ENCODE measurements around the gene MOB3B.

The MOB3B gene

DNA sequence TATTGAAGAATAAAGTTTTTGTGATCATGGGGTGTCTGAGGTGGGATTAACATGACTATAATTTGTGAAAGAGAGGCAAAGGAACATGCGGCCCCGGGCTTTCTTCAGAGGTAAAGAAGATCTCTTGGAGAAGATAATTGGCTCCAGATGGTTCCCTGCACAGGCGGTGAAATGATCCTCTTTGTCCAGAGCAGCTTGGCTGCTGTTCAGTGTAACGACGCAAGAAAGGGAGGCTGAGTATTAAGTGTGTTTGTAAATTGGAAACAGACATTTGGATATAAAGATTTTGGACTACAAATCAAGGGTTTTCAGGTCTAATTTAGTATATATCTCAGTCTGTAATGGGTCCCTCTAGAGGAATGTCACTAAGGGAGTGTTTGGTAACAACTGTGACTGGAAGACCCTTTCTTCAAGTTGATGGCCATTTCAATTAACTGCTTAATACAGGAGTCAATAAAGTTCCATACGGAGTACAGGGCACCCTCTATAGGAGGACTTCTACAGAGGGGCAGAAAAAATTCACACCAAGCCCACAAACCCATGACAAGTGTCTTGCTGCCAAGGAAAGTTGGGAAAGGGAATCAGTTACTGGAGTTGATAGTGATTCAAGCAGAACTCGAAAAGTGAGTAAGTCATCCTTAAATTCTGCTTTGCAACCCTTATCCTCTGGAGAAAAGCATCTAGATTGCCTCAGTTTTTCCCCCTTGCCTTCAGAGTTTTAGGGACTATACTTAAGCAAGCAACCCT is 236.8 kb downstream of the MOB3B start:
- no peak for DNase-seq (ENCODE audit: low read depth)
- H3K4me3 ChIP-seq (ENCODE audit: low read depth, low read length) = no peak overlapping the region
- TF ChIP-seq, protein P1, sequence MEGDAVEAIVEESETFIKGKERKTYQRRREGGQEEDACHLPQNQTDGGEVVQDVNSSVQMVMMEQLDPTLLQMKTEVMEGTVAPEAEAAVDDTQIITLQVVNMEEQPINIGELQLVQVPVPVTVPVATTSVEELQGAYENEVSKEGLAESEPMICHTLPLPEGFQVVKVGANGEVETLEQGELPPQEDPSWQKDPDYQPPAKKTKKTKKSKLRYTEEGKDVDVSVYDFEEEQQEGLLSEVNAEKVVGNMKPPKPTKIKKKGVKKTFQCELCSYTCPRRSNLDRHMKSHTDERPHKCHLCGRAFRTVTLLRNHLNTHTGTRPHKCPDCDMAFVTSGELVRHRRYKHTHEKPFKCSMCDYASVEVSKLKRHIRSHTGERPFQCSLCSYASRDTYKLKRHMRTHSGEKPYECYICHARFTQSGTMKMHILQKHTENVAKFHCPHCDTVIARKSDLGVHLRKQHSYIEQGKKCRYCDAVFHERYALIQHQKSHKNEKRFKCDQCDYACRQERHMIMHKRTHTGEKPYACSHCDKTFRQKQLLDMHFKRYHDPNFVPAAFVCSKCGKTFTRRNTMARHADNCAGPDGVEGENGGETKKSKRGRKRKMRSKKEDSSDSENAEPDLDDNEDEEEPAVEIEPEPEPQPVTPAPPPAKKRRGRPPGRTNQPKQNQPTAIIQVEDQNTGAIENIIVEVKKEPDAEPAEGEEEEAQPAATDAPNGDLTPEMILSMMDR (IDR thresholded peaks at IDR 0.05; ENCODE audit: low read depth, low read length, missing control alignments) = no peak

DNA sequence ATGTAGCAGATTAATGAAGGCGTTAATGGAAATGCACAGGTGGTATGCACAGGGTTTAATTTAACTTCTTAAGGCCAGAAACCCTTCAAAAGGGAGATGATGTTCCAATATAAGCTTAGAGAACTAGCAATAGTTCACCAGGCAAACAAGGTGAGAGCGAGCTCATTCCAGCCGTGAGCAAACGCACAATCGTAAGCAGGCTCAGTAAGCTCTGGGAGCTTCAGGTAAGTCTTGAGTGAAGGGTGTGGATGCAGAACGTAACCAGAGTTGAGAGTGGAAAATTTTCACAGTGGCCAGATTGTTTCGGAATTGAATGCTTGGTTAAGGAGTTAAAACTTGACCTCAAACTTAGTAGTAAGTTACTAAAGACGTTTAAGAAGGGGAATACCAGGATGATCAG is 238.3 kb downstream of the MOB3B start:
- no peak for DNase-seq (ENCODE audit: low read depth)
- TF ChIP-seq, protein P1 (IDR thresholded peaks at IDR 0.05; ENCODE audit: low read depth, low read length, missing control alignments) = no peak
- no peak overlapping the region for H3K4me3 ChIP-seq (ENCODE audit: low read depth, low read length)

DNA sequence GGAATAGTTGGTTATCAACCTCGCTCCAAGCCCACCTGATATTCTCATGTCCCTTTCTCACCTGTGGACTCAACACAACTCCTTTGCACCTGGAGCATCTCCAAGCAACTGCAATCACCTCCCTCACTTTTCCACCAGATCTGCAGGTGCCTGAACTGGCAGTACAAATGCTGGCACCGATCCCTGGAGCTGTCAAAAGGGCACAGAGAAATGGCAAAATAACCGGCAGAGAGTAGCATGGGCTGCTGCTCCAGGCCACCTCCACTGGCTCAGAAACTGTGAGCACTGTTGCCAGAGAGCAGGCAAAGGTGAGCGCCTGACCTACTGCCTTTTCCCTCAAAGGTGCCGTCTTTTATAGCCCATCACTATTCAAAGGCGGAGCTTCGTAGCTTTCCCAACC is 247.3 kb downstream of the MOB3B start:
- TF ChIP-seq, protein P1 (IDR thresholded peaks at IDR 0.05; ENCODE audit: low read depth, low read length, missing control alignments) = no peak
- no peak for DNase-seq (ENCODE audit: low read depth)
- H3K4me3 ChIP-seq (ENCODE audit: low read depth, low read length) = no peak overlapping the region

DNA sequence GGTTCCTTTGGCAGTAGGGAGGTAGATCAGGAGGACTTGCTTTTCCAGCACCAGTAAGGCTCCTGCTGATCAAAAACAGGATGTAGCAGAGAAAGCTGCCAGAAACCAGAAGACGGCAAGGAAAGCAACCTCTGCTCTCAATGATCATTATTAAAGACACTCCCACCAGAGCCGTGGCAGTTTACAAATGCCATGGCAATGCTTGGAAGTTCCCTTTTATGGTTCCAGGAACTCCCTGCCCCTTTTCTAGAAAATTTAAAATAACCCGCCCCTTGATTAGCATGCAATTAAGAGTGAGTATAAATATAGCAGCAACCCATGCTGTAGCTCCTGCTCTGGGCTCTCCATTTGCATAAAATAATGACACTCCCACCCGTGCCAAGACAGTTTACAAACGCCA is 248.8 kb downstream of the MOB3B start:
- no peak for DNase-seq (ENCODE audit: low read depth)
- TF ChIP-seq, protein P1 (IDR thresholded peaks at IDR 0.05; ENCODE audit: low read depth, low read length, missing control alignments) = no peak
- no peak overlapping the region for H3K4me3 ChIP-seq (ENCODE audit: low read depth, low read length)

DNA sequence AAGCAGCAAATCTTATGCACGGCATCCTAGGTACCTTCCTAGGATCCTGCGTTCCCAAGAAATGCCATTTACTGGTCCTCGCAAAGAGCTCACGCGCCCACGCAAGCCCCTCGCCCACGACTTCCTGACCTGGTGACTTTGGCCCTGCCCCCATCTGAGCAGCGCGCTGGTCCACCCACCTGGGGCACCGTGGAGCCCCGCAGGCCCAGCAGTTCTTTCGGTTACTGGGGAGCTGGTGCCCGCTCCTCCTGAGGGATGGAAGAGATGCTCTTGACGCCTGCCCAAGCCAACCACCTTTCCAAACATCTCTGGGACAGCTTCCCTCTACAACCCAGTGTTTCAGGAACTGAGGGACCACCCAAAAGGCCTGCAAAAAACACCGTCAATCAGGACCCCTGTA is 249.4 kb downstream of the MOB3B start:
- TF ChIP-seq, protein P1 (IDR thresholded peaks at IDR 0.05; ENCODE audit: low read depth, low read length, missing control alignments) = no peak
- DNase-seq (ENCODE audit: low read depth) = no peak
- no peak overlapping the region for H3K4me3 ChIP-seq (ENCODE audit: low read depth, low read length)

DNA sequence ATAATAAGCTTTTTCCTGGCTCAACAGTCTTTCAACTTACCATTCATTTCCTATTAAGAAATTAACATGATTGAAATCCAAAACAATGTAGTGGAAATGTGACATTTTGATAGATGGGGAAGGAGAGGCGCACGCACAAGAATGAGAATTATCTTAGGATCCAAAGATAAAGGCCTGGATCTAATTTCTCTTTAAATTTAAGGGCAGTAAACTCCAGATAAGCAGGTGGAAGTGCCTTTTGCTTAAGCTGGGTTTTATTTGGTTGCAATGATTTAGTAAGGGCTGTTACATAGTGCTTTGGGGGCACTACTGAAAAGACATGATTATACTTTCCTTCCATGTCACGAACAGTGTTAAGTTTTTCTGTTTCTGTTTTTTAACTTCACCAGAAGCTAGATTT is 250.0 kb downstream of the MOB3B start:
- H3K4me3 ChIP-seq (ENCODE audit: low read depth, low read length) = no peak overlapping the region
- TF ChIP-seq, protein P1 (IDR thresholded peaks at IDR 0.05; ENCODE audit: low read depth, low read length, missing control alignments) = no peak
- DNase-seq (ENCODE audit: low read depth) = no peak

DNA sequence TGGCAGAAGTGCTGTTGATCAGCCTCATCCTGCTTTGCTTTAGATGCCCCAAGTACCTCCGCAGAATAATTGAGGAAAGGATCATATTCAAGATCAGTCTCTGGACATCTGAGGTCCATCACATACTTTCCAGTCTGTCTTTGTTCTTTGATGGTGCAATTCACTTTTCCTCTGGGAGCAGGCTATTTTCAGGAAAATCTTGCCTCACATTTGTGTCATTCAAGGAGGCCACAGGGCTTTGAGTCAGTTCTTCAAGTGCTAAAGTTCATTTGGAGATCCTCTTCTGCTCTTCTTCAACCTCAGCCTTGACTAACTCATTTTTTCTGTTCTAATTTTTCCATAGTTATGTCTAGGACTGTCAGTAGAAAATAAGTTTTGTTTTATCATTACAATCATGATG is 251.2 kb downstream of the MOB3B start:
- no peak for DNase-seq (ENCODE audit: low read depth)
- no peak overlapping the region for H3K4me3 ChIP-seq (ENCODE audit: low read depth, low read length)
- TF ChIP-seq, protein P1 (IDR thresholded peaks at IDR 0.05; ENCODE audit: low read depth, low read length, missing control alignments) = no peak
